NCI-H345 treated with DMSO at 0.1 percent for 48 hours (cell line): Measurements from ENCODE around the gene ZNF423.
"Not testable (repeated sequence)": the region's sequence is repeated elsewhere in the genome, so short reads cannot be mapped to it uniquely, and the experiment has no call there.

ENCODE experiments used
- DNase-seq: peaks from one replicate; lab custom pipeline; 2025; ENCODE audit not compliant: unreplicated experiment; lab: John Stamatoyannopoulos, UW

ZNF423 gene

GRCh38 chr16:49699841-49700175 is 156.1 kb downstream of the ZNF423 start:
- no peak for DNase-seq

- DNase-seq, result no peak
These were observed 156.7 kb downstream of the ZNF423 start for GRCh38 chr16:49698931-49699840.

GRCh38 chr16:49698453-49698815 is 157.5 kb downstream of the ZNF423 start:
- no peak for DNase-seq

GRCh38 chr16:49697631-49698452 is 158.1 kb downstream of the ZNF423 start:
- DNase-seq, result no peak

GRCh38 chr16:49696414-49697101 is 159.4 kb downstream of the ZNF423 start:
- DNase-seq, result no peak

GRCh38 chr16:49695782-49696413 is 160.0 kb downstream of the ZNF423 start:
- DNase-seq, result no peak

GRCh38 chr16:49693445-49693844 is 162.5 kb downstream of the ZNF423 start:
- DNase-seq, result no peak

- no peak for DNase-seq
These were observed 165.1 kb downstream of the ZNF423 start for GRCh38 chr16:49690778-49691177.

GRCh38 chr16:49688036-49688697 is 167.7 kb downstream of the ZNF423 start:
- DNase-seq, result no peak

GRCh38 chr16:49687476-49688002 is 168.4 kb downstream of the ZNF423 start:
- no peak for DNase-seq

- no peak for DNase-seq
These were observed 171.2 kb downstream of the ZNF423 start for GRCh38 chr16:49684696-49685095.

GRCh38 chr16:49682577-49683165 is 173.2 kb downstream of the ZNF423 start:
- no peak for DNase-seq

GRCh38 chr16:49681217-49681883 is 174.6 kb downstream of the ZNF423 start:
- no peak for DNase-seq

GRCh38 chr16:49679095-49679494 is 176.8 kb downstream of the ZNF423 start:
- DNase-seq, result no peak

- not testable (repeated sequence) for DNase-seq
These were observed 178.3 kb downstream of the ZNF423 start for GRCh38 chr16:49677661-49678060.

GRCh38 chr16:49675413-49675812 is 180.5 kb downstream of the ZNF423 start:
- no peak for DNase-seq

GRCh38 chr16:49674990-49675389 is 180.9 kb downstream of the ZNF423 start:
- no peak for DNase-seq

- no peak for DNase-seq
These were observed 181.5 kb downstream of the ZNF423 start for GRCh38 chr16:49674351-49674851.

GRCh38 chr16:49673442-49673841 is 182.5 kb downstream of the ZNF423 start:
- DNase-seq, result no peak
